Stomach smooth muscle (tissue), 2 donors: ENCODE results near the gene CEP120.

Experiments used
- H3K27ac ChIP-seq: one replicate; pipeline ENCODE4 v1.7.0; 2013; ENCODE audit warnings: mild to moderate bottlenecking, low read length, inconsistent platforms
- H3K27me3 ChIP-seq, 2 donors: one replicate each; pipeline ENCODE4 v1.7.0; 2013; ENCODE audit warnings: low read length in 2 of 2; ENCODE audit not compliant: insufficient read depth in 2 of 2, control insufficient read depth in 1 of 2
- H3K36me3 ChIP-seq, 2 donors: one replicate each; pipeline ENCODE4 v1.7.0; 2013; ENCODE audit warnings: low read length in 2 of 2; ENCODE audit not compliant: control insufficient read depth in 2 of 2, insufficient read depth in 2 of 2
- H3K4me1 ChIP-seq: one replicate; pipeline ENCODE4 v1.7.0; 2013; ENCODE audit warnings: low read length; ENCODE audit not compliant: control insufficient read depth, insufficient read depth
- H3K4me3 ChIP-seq, 2 donors: one replicate each; pipeline ENCODE4 v1.7.0; 2013; ENCODE audit warnings: low read length in 2 of 2
- H3K9ac ChIP-seq, 2 donors: one replicate each; pipeline ENCODE4 v1.7.0; 2013; ENCODE audit warnings: low read length in 2 of 2, mild to moderate bottlenecking in 1 of 2
- H3K9me3 ChIP-seq, 2 donors: one replicate each; pipeline ENCODE4 v1.7.0; 2013; ENCODE audit warnings: low read length in 2 of 2; ENCODE audit not compliant: control insufficient read depth in 2 of 2
- donor health status: healthy.
- donor health status: Pancreatic carcinoma.

Gene CEP120

DNA sequence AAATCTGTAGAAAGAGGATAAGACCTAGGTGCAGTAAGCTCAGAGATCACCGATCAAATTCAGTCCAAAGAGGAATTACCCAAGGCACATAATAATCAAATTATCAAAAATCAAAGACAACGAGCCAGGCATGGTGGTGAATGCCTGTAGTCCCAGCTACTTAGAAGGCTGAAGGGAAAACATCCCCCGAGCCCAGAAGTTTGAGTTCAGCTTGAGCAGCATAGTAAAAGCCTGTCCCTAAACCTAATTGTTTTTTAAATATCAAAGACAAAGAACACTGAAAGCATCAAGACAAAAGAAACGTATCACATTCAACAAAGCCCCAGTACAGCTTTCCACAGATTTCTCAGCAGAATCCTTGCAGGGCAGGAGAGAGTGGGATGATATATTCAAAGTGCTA, 122.9 kb downstream of the CEP120 start:
- Histone ChIP-seq H3K4me3 (no peak overlapping the region), H3K27ac (no peak overlapping the region), H3K9me3 (peaks cover 0 to 6% of the 10 kb centered on the region in 2 donors), H3K9ac (no peak overlapping the region), H3K36me3 (no peaks in the 10 kb centered on the region), H3K4me1 (no peaks in the 10 kb centered on the region), H3K27me3 (no peaks in the 10 kb centered on the region)

DNA sequence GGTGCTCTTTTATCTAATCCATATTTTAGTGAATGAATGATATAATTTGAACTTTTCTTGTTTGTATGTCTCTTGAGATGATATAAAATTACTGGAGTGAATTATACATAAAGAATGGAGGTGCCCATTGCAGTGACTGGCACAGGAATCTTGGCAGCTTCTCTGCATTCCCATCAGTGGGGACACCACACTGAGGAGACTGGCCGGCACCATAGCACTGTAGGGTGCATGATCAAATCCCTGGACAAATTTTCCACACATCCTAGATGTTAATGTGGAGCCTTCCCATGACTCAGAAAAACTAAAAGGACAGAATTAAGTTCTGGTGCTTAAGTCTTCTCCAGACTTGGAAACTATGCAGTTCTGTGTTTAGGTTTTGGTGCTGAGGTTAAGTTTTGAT, 124.1 kb downstream of the CEP120 start:
- no peaks in the 10 kb centered on the region for H3K4me1 ChIP-seq
- H3K9ac ChIP-seq, result no peak overlapping the region
- no peak overlapping the region for H3K27ac ChIP-seq
- H3K27me3 ChIP-seq, result no peaks in the 10 kb centered on the region
- H3K36me3 ChIP-seq, result no peaks in the 10 kb centered on the region
- H3K4me3 ChIP-seq, result no peak overlapping the region
- peaks cover 0 to 6% of the 10 kb centered on the region in 2 donors for H3K9me3 ChIP-seq

DNA sequence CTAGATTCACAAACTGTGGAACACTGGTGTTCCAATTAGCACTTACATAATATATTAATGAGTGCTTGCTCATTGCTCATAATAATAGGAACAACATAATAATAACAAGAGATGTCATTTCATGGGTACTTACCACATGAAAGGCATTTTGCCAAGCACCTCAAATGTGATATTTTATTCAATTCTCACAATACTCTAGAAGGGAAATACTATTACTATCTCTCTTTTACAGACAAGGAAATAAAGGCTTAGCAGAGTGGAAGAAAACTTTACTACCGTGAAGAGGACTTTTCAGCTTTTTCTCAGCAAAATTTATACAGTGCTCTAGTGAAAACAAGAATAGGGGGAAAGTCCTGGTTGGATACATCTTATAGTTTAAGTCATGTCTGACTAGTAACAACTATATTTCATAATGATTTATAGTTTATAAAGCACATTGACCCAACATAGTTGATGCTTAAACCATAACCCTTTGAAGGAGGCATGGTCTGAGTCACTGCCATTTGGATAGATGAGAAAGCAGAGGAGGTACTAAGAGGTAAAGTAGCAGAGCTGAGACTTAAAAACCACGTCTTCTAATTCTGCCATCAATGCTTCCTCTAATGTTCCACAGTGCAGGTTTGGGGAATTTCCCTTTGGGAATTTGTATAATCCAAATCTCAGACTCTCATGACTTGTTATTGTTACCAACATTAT, 124.7 kb downstream of the CEP120 start:
- no peak overlapping the region for H3K9ac ChIP-seq
- H3K9me3 ChIP-seq, result peaks cover 0 to 6% of the 10 kb centered on the region in 2 donors
- H3K4me1 ChIP-seq, result no peaks in the 10 kb centered on the region
- no peak overlapping the region for H3K27ac ChIP-seq
- H3K4me3 ChIP-seq, result no peak overlapping the region
- H3K36me3 ChIP-seq, result no peaks in the 10 kb centered on the region
- no peaks in the 10 kb centered on the region for H3K27me3 ChIP-seq

- Histone ChIP-seq H3K9me3 (peaks cover 0 to 6% of the 10 kb centered on the region in 2 donors), H3K4me3 (no peak overlapping the region), H3K4me1 (no peaks in the 10 kb centered on the region), H3K27ac (no peak overlapping the region), H3K27me3 (no peaks in the 10 kb centered on the region), H3K9ac (no peak overlapping the region), H3K36me3 (no peaks in the 10 kb centered on the region)
These were observed 125.3 kb downstream of the CEP120 start for GRCh38 chr5:123297866-123298265.

DNA sequence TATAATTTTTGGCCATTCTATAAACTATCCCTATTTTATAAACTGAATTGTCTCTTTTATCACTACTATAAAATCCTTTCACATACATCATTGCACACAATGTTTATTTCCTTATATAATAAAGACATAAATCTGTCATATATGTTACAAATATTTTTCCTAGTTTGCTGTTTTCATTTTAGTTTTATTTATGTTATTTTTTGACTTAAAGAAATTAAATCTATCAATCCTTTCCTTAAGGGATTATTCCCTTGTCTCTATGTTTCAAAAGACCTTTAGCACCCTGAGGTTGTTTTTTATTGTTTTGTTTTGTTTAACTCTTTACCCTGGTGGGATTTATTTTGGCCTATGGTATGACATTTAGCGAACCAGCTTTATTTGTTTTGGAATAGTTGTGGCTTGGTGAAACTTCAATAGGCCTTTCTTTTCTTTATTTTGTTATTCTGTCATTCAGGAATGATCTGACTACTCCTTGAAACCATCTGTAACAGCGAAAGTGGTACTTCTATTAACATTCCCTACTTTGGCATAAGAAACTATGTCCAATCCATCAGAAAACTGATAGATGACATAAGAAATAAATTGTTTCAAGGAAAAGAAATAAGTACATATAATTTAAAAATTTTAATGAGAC, 125.9 kb downstream of the CEP120 start:
- H3K4me1 ChIP-seq, result no peaks in the 10 kb centered on the region
- H3K9ac ChIP-seq, result no peak overlapping the region
- no peak overlapping the region for H3K4me3 ChIP-seq
- no peak overlapping the region for H3K27ac ChIP-seq
- H3K36me3 ChIP-seq, result no peaks in the 10 kb centered on the region
- H3K27me3 ChIP-seq, result no peaks in the 10 kb centered on the region
- H3K9me3 ChIP-seq, result peaks cover 0 to 6% of the 10 kb centered on the region in 2 donors
